A549 (cell line): ENCODE measurements around the gene PPIL4. TPM values are rescaled to one million over a fixed set of nuclear protein-coding genes. Genes with fewer than 3 reads are reported as not detected.

Source experiments
- ATAC-seq, 2 experiments: fragments of 200-7000 bp in 1 of 2; fragments of >200 bp in 1 of 2; cut with Nextera tagmentation in 1 of 2; cut with Tn5 transposase in 1 of 2; 3 replicates each; pipeline versions ENCODE4 v1.8.0 to v1.9.1; 2018 to 2020; ENCODE audit warnings: mild to moderate bottlenecking in 1 of 2, moderate library complexity in 1 of 2
- CTCF ChIA-PET: fragments of 300-600 bp; sonication (Branson Sonifier 250); formaldehyde crosslinking; extraction: SDS; loops from one replicate; lab custom pipeline; 2021; ENCODE audit warnings: antibody characterized with exemption, inconsistent platforms; lab: Yijun Ruan, JAX
- POLR2A ChIA-PET: fragments of 350-600 bp; formaldehyde crosslinking; extraction: SDS; loops from one replicate; lab custom pipeline; 2021; ENCODE audit warnings: antibody characterized with exemption, inconsistent platforms; lab: Yijun Ruan, JAX
- DNase-seq, 2 experiments: peaks; one replicate each; pipeline versions ENCODE4 v3.0.0 to v3.0.0-alpha.2; 2011 to 2016; ENCODE audit warnings: low read depth in 1 of 2, low spot score in 1 of 2
- FAIRE-seq: peaks from 2 replicates; lab custom pipeline; 2011; peaks lifted over from hg19 to GRCh38; lab: Jason Lieb, UNC
- H3K27ac ChIP-seq, 2 experiments: fragments of >200 bp; sonication (Bioruptor Twin); formaldehyde crosslinking; 3 replicates each; pipeline ENCODE4 v1.5.1; 2016 to 2017
- H3K4me1 ChIP-seq: fragments of >200 bp; sonication (Bioruptor Twin); formaldehyde crosslinking; 3 replicates; pipeline ENCODE4 v1.6.1; 2016
- H3K4me2 ChIP-seq: fragments of >200 bp; sonication (Bioruptor Twin); formaldehyde crosslinking; 3 replicates; pipeline ENCODE4 v1.6.1; 2016
- H3K4me3 ChIP-seq: fragments of >200 bp; sonication (Bioruptor Twin); formaldehyde crosslinking; 3 replicates; pipeline ENCODE4 v1.5.1; 2016
- H3K9me3 ChIP-seq: fragments of >200 bp; sonication (Bioruptor Twin); formaldehyde crosslinking; 3 replicates; pipeline ENCODE4 v1.6.1; 2016
- CBX8 ChIP-seq: fragments of 200-600 bp; sonication (generic); IDR thresholded peaks from 2 replicates; pipeline ENCODE4 v1.6.1; 2016
- CEBPB ChIP-seq, 2 experiments: fragments of >200 bp in 1 of 2; sonication (Bioruptor Twin) in 1 of 2; formaldehyde crosslinking in 1 of 2; IDR thresholded peaks; 2 replicates each; pipeline ENCODE4 v1.6.1; 2012 to 2016
- CHD4 ChIP-seq: fragments of 200-600 bp; sonication (generic); IDR thresholded peaks from 2 replicates; pipeline ENCODE4 v1.6.1; 2016; ENCODE audit warnings: antibody characterized with exemption, mild to moderate bottlenecking, borderline replicate concordance
- EHF ChIP-seq: fragments of 250-450 bp; sonication (Bioruptor Pico); IDR thresholded peaks from 2 replicates; pipeline ENCODE4 v1.5.0; 2020; ENCODE audit warnings: mild to moderate bottlenecking
- FOSL2 ChIP-seq, 2 experiments: fragments of 450-650 bp in 1 of 2; fragments of >200 bp in 1 of 2; sonication (Bioruptor Twin) in 1 of 2; formaldehyde crosslinking; IDR thresholded peaks; 2 replicates each; pipeline versions ENCODE4 v1.5.0 to v1.6.1; 2016 to 2020; ENCODE audit warnings: mild to moderate bottlenecking in 1 of 2, moderate library complexity in 1 of 2
- FOXS1 ChIP-seq: fragments of 250-450 bp; sonication (Bioruptor Pico); IDR thresholded peaks from 2 replicates; pipeline ENCODE4 v1.5.0; 2020; ENCODE audit warnings: mild to moderate bottlenecking, moderate library complexity
- HOXB13 ChIP-seq: fragments of 250-450 bp; sonication (Bioruptor Pico); IDR thresholded peaks from 2 replicates; pipeline ENCODE4 v1.5.0; 2020; ENCODE audit warnings: low read depth, mild to moderate bottlenecking, moderate library complexity
- JUNB ChIP-seq: fragments of >200 bp; sonication (Bioruptor Twin); formaldehyde crosslinking; IDR thresholded peaks from 2 replicates; pipeline ENCODE4 v1.6.1; 2016
- KDM1A ChIP-seq: fragments of 200-600 bp; sonication (generic); IDR thresholded peaks from 2 replicates; pipeline ENCODE4 v1.6.1; 2016; ENCODE audit warnings: low read depth, mild to moderate bottlenecking
- KDM5A ChIP-seq: fragments of 200-600 bp; sonication (generic); IDR thresholded peaks from 2 replicates; pipeline ENCODE4 v1.6.1; 2016; ENCODE audit warnings: antibody characterized with exemption, mild to moderate bottlenecking
- PHF8 ChIP-seq: fragments of 200-600 bp; sonication (generic); IDR thresholded peaks from 2 replicates; pipeline ENCODE4 v1.6.1; 2016; ENCODE audit warnings: low read depth, mild to moderate bottlenecking, antibody characterized with exemption, moderate library complexity, borderline replicate concordance
- RARB ChIP-seq: fragments of 250-450 bp; sonication (Bioruptor Pico); IDR thresholded peaks from 2 replicates; pipeline ENCODE4 v1.8.0; 2021; ENCODE audit warnings: mild to moderate bottlenecking, moderate library complexity
- RFX5 ChIP-seq: fragments of 450-650 bp; IDR thresholded peaks from 2 replicates; pipeline ENCODE4 v1.7.1; 2014; ENCODE audit warnings: antibody characterized with exemption, mild to moderate bottlenecking, moderate library complexity
- TFCP2L1 ChIP-seq: fragments of 250-450 bp; sonication (Bioruptor Pico); IDR thresholded peaks from 2 replicates; pipeline ENCODE4 v1.5.0; 2021; ENCODE audit warnings: mild to moderate bottlenecking
- TP53 ChIP-seq: fragments of 250-450 bp; sonication (Bioruptor Pico); IDR thresholded peaks from 2 replicates; pipeline ENCODE4 v1.5.0; 2021; ENCODE audit warnings: mild to moderate bottlenecking, moderate library complexity
- WGBS: methylation state at CpG from one replicate; pipeline ENCODE4 v1.1.6; 2017; ENCODE audit errors: missing lambda C conversion rate; 5-methylcytosine and 5-hydroxymethylcytosine counted together
- polyA plus RNA-seq, 4 experiments: library from polyadenylated mRNA; depleted of rRNA in 3 of 4; stranded (reverse); fragments of >200 nt; fragmentation: RNase III in 1 of 4; extraction: RNeasy Plus Mini Kit Qiagen cat#74134 plus additional on column Dnase treatment in 1 of 4; gene quantifications; 2 replicates in 3 of 4; 3 replicates in 1 of 4; pipeline ENCODE4 v1.2.3, GENCODE V29; 2011 to 2017
- TF ChIP-seq, protein P1 (sequence below): fragments of >200 bp; sonication (Bioruptor Twin); formaldehyde crosslinking; IDR thresholded peaks from 3 replicates; pipeline ENCODE4 v1.5.1; 2016
- TF ChIP-seq, protein P2 (sequence below): fragments of >200 bp; sonication (Bioruptor Twin); formaldehyde crosslinking; IDR thresholded peaks from 2 replicates; pipeline ENCODE4 v1.6.1; 2016
- TF ChIP-seq, protein P3 (sequence below): fragments of 250-450 bp; sonication (Bioruptor Pico); IDR thresholded peaks from 2 replicates; pipeline ENCODE4 v1.5.0; 2021; ENCODE audit warnings: mild to moderate bottlenecking, moderate library complexity, borderline replicate concordance

PPIL4 gene
- polyA plus RNA-seq, 2 of the 4 experiments (the other 2 are of a cell fraction), result 12.1 to 17.2 TPM

DNA sequence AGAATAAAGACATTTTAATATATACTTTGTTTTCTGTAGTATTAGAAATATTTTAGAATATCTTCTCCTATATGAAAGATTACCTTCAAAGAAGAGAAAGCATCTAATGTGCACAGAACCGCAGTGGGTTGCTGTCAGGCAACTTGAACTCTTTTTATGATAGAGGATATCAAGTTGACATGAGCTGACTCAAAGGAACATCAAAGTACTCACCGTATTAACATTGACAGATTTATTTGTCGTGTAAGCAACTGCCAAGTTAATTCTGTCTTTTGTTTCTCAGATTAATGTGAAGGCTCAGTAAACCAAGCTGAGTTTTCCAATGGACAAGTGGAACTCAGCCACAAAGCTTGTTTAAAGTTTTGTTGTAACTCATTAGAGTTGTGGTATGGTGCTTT is 18.1 kb upstream of the PPIL4 start (continued):
- TF ChIP-seq EHF (CRISPR knock-in tag), result no peak
- no peak for TF ChIP-seq TP53 (CRISPR knock-in tag)
- TF ChIP-seq FOXS1, result no peak
- no peak for TF ChIP-seq CBX8

DNA sequence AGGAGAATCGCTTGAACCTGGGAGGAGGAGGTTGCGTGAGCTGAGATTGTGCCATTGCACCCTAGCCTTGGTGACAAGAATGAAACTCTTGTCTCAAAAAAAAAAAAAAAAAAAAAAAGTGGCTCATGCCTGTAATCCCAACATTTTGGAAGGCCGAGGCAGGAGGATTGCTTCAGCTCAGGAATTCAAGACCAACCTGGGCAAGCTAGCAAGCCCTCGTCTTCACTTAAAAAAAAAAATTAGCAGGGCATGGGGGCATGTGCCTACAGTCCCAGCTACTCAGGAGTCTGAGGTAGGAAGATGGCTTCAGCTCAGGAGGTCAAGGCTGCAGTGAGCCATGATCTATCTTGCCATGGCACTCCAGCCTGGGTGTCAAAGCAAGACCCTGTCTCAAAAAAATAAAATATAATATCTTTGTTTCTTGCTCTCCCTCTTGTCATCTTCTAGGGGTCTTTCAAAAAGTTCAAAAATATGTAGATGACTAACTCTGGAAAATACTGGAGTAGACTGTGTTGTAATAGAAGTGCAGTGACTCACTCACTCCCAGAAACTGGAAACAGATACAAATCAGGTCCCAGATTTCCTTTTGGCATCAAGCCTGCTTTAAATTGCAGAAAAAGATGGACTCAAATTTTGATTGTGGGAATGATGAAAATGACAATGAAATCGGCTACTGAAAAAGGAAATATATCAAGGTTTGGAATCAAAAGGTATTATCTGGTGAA is 17.5 kb upstream of the PPIL4 start:
- H3K9me3 ChIP-seq, result no peaks in the 10 kb centered on the region
- ATAC-seq, result no peak
- H3K4me1 ChIP-seq, result peaks cover 32% of the 10 kb centered on the region
- WGBS, result 49% methylated on average over 5 of the region's 5 CpGs
- TF ChIP-seq KDM1A (no peak), FOSL2 (IDR thresholded peaks at IDR 0.05) (peak; percentile 45; the same call in 1 of the 2 replicates), FOSL2 (CRISPR knock-in tag; IDR thresholded peaks at IDR 0.05) (peak; percentile 72), CEBPB (IDR thresholded peaks at IDR 0.05) (peak; percentile 14 to 61; a peak in 2 of 4 replicates), FOXS1 (no peak), JUNB (peak; percentile 42)
- TF ChIP-seq, all 56 proteins: peak for 3
- peak overlapping the region; percentile 46 for H3K4me2 ChIP-seq
- DNase-seq (peak; percentile 10 to 39), FAIRE-seq (no peak)
- H3K4me3 ChIP-seq, result no peak overlapping the region
- ChIA-PET CTCF (interaction anchor here (2.1 to 2.4 kb wide), 2 partner anchors 16 to 18 kb away, joined by 9 to 11 read pairs; partner anchors contain the start of gene PPIL4), POLR2A (interaction anchor here (1.1 kb wide), 1 partner anchor 18 kb away, joined by 3 read pairs; the partner anchor contains the start of gene PPIL4)
- peak overlapping the region in 1 of 2 experiments; percentile 72; a peak in 3 of 6 replicates for H3K27ac ChIP-seq

DNA sequence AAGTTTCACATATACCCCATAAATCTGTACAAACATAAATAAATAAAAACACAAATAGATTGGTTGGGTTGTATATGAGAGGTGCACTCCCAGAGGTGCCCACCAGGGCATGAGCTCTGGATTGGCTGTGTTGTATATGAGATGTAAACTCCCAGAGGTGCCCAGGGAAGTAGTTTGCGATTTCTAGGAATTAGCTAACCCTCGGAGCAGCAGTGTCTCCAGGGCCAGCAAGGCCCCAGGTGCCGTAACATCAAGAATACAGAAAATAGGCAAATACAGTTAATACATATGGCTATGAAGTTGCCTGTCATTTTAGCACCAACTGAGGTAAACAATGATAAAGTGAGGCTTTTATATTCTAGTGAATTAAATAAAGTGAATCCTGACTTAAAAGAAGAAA is 14.9 kb upstream of the PPIL4 start:
- ATAC-seq (peak; percentile 89 to 92), FAIRE-seq (no peak), DNase-seq (peak; percentile 36 to 49)
- TF ChIP-seq CHD4, result no peak
- TF ChIP-seq CBX8, result no peak
- TF ChIP-seq KDM1A, result no peak
- TF ChIP-seq RARB (CRISPR knock-in tag), result no peak
- TF ChIP-seq, protein P1, sequence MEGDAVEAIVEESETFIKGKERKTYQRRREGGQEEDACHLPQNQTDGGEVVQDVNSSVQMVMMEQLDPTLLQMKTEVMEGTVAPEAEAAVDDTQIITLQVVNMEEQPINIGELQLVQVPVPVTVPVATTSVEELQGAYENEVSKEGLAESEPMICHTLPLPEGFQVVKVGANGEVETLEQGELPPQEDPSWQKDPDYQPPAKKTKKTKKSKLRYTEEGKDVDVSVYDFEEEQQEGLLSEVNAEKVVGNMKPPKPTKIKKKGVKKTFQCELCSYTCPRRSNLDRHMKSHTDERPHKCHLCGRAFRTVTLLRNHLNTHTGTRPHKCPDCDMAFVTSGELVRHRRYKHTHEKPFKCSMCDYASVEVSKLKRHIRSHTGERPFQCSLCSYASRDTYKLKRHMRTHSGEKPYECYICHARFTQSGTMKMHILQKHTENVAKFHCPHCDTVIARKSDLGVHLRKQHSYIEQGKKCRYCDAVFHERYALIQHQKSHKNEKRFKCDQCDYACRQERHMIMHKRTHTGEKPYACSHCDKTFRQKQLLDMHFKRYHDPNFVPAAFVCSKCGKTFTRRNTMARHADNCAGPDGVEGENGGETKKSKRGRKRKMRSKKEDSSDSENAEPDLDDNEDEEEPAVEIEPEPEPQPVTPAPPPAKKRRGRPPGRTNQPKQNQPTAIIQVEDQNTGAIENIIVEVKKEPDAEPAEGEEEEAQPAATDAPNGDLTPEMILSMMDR, result no peak
- TF ChIP-seq RFX5, result no peak
- no peak for TF ChIP-seq TP53 (CRISPR knock-in tag)
- TF ChIP-seq, protein P2, sequence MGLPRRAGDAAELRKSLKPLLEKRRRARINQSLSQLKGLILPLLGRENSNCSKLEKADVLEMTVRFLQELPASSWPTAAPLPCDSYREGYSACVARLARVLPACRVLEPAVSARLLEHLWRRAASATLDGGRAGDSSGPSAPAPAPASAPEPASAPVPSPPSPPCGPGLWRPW, result no peak
- TF ChIP-seq TFCP2L1 (CRISPR knock-in tag), result no peak
- TF ChIP-seq, protein P3, sequence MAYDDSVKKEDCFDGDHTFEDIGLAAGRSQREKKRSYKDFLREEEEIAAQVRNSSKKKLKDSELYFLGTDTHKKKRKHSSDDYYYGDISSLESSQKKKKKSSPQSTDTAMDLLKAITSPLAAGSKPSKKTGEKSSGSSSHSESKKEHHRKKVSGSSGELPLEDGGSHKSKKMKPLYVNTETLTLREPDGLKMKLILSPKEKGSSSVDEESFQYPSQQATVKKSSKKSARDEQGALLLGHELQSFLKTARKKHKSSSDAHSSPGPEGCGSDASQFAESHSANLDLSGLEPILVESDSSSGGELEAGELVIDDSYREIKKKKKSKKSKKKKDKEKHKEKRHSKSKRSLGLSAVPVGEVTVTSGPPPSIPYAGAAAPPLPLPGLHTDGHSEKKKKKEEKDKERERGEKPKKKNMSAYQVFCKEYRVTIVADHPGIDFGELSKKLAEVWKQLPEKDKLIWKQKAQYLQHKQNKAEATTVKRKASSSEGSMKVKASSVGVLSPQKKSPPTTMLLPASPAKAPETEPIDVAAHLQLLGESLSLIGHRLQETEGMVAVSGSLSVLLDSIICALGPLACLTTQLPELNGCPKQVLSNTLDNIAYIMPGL, result no peak
- no peak for TF ChIP-seq KDM5A
- TF ChIP-seq PHF8, result no peak
- no peak for TF ChIP-seq HOXB13 (CRISPR knock-in tag)
- no peak for TF ChIP-seq FOXS1
- POLR2A ChIA-PET, result interaction anchor here (1.0 kb wide), 1 partner anchor 14 kb away, joined by 4 read pairs; the partner anchor contains the start of gene PPIL4
- CTCF ChIA-PET, result interaction anchor here (0.6 to 1.9 kb wide), 6 partner anchors 9 to 931 kb away, joined by 3 to 7 read pairs (median 4); partner anchors contain the start of gene PPIL4
- 30% methylated on average over 3 of the region's 3 CpGs for WGBS
- Histone ChIP-seq H3K4me3 (no peak overlapping the region), H3K27ac (no peak overlapping the region), H3K4me1 (peaks cover 27% of the 10 kb centered on the region), H3K9me3 (no peaks in the 10 kb centered on the region), H3K4me2 (no peak overlapping the region)
